Ascending aorta (tissue), 2 donors: ENCODE results near the gene KIAA1614. TPM values are rescaled to one million over a fixed set of nuclear protein-coding genes. Genes with fewer than 3 reads are reported as not detected.

Source experiments
- DNase-seq, 2 donors: peaks; one replicate each; pipeline ENCODE4 v3.0.0-alpha.2; 2019; ENCODE audit warnings: low spot score in 2 of 2
- H3K27ac ChIP-seq, 2 donors: fragments of 200-600 bp; sonication (generic); one replicate each; pipeline ENCODE4 v1.5.1; 2016 to 2017; ENCODE audit warnings: mild to moderate bottlenecking in 1 of 2
- H3K27me3 ChIP-seq: fragments of 200-600 bp; sonication (generic); one replicate; pipeline ENCODE4 v1.5.1; 2017
- H3K36me3 ChIP-seq, 2 donors: fragments of 200-600 bp; sonication (generic); one replicate each; pipeline ENCODE4 v1.5.1; 2016
- H3K4me1 ChIP-seq, 2 donors: fragments of 200-600 bp; sonication (generic); one replicate each; pipeline ENCODE4 v1.5.1; 2016 to 2017; ENCODE audit warnings: mild to moderate bottlenecking in 1 of 2
- H3K4me3 ChIP-seq, 2 donors: fragments of 200-600 bp; sonication (generic); one replicate each; pipeline ENCODE4 v1.5.1; 2016 to 2017; ENCODE audit warnings: mild to moderate bottlenecking in 1 of 2
- H3K9me3 ChIP-seq, 2 donors: fragments of 200-600 bp; sonication (generic); one replicate each; pipeline ENCODE4 v1.5.1; 2016
- CTCF ChIP-seq, 3 experiments: fragments of 200-600 bp in 2 of 3; fragments of 450-650 bp in 1 of 3; sonication (generic) in 2 of 3; IDR thresholded peaks; one replicate each; pipeline ENCODE4 v1.5.1; 2016 to 2019; ENCODE audit warnings: antibody characterized with exemption in 3 of 3, mild to moderate bottlenecking in 1 of 3, moderate library complexity in 1 of 3
- intact Hi-C: fragments of 100-400 bp; cut with DNase I; formaldehyde crosslinking; loops from one replicate; pipeline ENCODE4 v1.15.1; 2023
- total RNA-seq: library from RNA; depleted of rRNA; stranded (reverse); fragments of >200 nt; gene quantifications from one replicate; pipeline ENCODE4 v1.1.0, GENCODE V29; 2016

Gene KIAA1614
- total RNA-seq = 21.9 TPM

GRCh38 chr1:180912801-180913565, at the start of gene KIAA1614:
Gene KIAA1614 (plus strand): TSS chr1:180912897. CDS start chr1:180913244, 347 bp downstream.
- intact Hi-C loops = loop anchor here (5.0 kb wide), 3 partner anchors 119 to 229 kb away; partner anchors contain the start of genes IER5 and MR1
- no peak for TF ChIP-seq CTCF (IDR thresholded peaks at IDR 0.05)
- peak in 1 of 2 donors; percentile 66 for DNase-seq
- H3K4me3 ChIP-seq = peak within 1 kb of the TSS; percentile 62 to 88
- peak within 1 kb of the TSS; percentile 86 to 97 for H3K27ac ChIP-seq
- no peaks in the 10 kb centered on the region for H3K27me3 ChIP-seq
- H3K4me1 ChIP-seq = peaks cover 0 to 8% of the 10 kb centered on the region in 2 donors
- no peaks in the 10 kb centered on the region for H3K9me3 ChIP-seq
- peaks cover 4 to 12% of the 10 kb centered on the region in 2 donors for H3K36me3 ChIP-seq

GRCh38 chr1:180863158-180863775, 49.4 kb upstream of the KIAA1614 start:
- H3K36me3 ChIP-seq = peaks cover 5 to 7% of the 10 kb centered on the region in 2 donors
- no peak overlapping the region for H3K4me3 ChIP-seq
- no peaks in the 10 kb centered on the region for H3K27me3 ChIP-seq
- H3K9me3 ChIP-seq = no peaks in the 10 kb centered on the region
- peak; percentile 56 to 78 (median 63) for TF ChIP-seq CTCF (IDR thresholded peaks at IDR 0.05)
- intact Hi-C loops = loop anchor here (5.0 kb wide), 3 partner anchors 231 to 346 kb away; partner anchors contain the start of gene XPR1
- H3K27ac ChIP-seq = no peak overlapping the region
- peak in 1 of 2 donors; percentile 66 for DNase-seq
- H3K4me1 ChIP-seq = peaks cover 0 to 3% of the 10 kb centered on the region in 2 donors

- DNase-seq = no peak
- Histone ChIP-seq H3K4me1 (no peaks in the 10 kb centered on the region), H3K27me3 (no peaks in the 10 kb centered on the region), H3K4me3 (no peak overlapping the region), H3K27ac (no peak overlapping the region), H3K9me3 (no peaks in the 10 kb centered on the region), H3K36me3 (peaks cover 4 to 6% of the 10 kb centered on the region in 2 donors)
- intact Hi-C loops = loop anchor here (1.0 kb wide), 1 partner anchor 284 kb away; no protein-coding TSS in a partner anchor
- TF ChIP-seq CTCF (IDR thresholded peaks at IDR 0.05) = peak; percentile 12 to 44 (median 27)
Measured at GRCh38 chr1:180881806-180882509, 30.7 kb upstream of the KIAA1614 start.

GRCh38 chr1:180884588-180885300, 28.0 kb upstream of the KIAA1614 start:
- Histone ChIP-seq H3K4me3 (no peak overlapping the region), H3K36me3 (peaks cover 0 to 11% of the 10 kb centered on the region in 2 donors), H3K9me3 (no peaks in the 10 kb centered on the region), H3K4me1 (no peaks in the 10 kb centered on the region), H3K27ac (no peak overlapping the region), H3K27me3 (no peaks in the 10 kb centered on the region)
- TF ChIP-seq CTCF (IDR thresholded peaks at IDR 0.05) = no peak
- no peak for DNase-seq
- intact Hi-C loops = no loop called here

GRCh38 chr1:180886338-180886737, 26.4 kb upstream of the KIAA1614 start:
- no peak for TF ChIP-seq CTCF (IDR thresholded peaks at IDR 0.05)
- Histone ChIP-seq H3K4me3 (no peak overlapping the region), H3K27me3 (no peaks in the 10 kb centered on the region), H3K9me3 (no peaks in the 10 kb centered on the region), H3K27ac (no peak overlapping the region), H3K36me3 (peaks cover 0 to 11% of the 10 kb centered on the region in 2 donors), H3K4me1 (no peaks in the 10 kb centered on the region)
- DNase-seq = no peak
- intact Hi-C loops = no loop called here
